GM08714 (cell line): Measurements from ENCODE around the gene SDHAF1.
"Not testable (repeated sequence)": the region's sequence is repeated elsewhere in the genome, so short reads cannot be mapped to it uniquely, and the experiment has no call there.

Experiments
- H3K4me3 ChIP-seq: fragments of 200-500 bp; sonication (Bioruptor generic); 2 replicates; pipeline ENCODE4 v1.5.1; 2014; ENCODE audit warnings: mild to moderate bottlenecking, low read length, inconsistent platforms
- ZNF274 ChIP-seq: IDR thresholded peaks from 2 replicates; pipeline ENCODE4 v1.6.1; 2012; ENCODE audit warnings: mild to moderate bottlenecking, low read depth, low read length

The SDHAF1 gene, protein sequence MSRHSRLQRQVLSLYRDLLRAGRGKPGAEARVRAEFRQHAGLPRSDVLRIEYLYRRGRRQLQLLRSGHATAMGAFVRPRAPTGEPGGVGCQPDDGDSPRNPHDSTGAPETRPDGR

GRCh38 chr19:35995048-35995993, at the start of gene SDHAF1:
Gene SDHAF1, plus strand, starts transcription at chr19:35995188. Its CDS starts 87 bp downstream, at chr19:35995275.
- H3K4me3 ChIP-seq: peak within 1 kb of the TSS; percentile 90
- TF ChIP-seq ZNF274: no peak

DNA sequence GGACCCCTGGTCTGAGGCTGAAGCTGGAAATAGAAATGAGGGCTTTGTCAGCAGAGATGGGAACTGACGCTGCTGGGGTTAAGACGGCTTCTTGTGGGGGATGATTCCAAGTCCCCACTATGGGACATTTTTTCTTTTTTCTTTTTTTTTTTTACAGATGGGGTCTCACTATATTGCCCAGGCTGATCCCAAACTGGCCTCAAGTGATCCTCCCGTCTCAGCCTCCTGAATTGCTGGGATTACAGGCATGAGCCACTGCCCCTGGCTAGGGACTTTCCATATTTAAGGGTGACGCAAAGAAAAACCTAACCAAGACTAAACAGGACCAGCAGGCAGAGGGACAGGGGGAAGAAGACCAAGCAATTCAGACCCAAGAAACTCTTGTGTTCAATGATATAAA, 48.8 kb upstream of the SDHAF1 start:
- no peak for TF ChIP-seq ZNF274
- no peak overlapping the region for H3K4me3 ChIP-seq

- H3K4me3 ChIP-seq: no peak overlapping the region
- TF ChIP-seq ZNF274: no peak
These were observed 45.9 kb upstream of the SDHAF1 start for GRCh38 chr19:35949131-35949530.

DNA sequence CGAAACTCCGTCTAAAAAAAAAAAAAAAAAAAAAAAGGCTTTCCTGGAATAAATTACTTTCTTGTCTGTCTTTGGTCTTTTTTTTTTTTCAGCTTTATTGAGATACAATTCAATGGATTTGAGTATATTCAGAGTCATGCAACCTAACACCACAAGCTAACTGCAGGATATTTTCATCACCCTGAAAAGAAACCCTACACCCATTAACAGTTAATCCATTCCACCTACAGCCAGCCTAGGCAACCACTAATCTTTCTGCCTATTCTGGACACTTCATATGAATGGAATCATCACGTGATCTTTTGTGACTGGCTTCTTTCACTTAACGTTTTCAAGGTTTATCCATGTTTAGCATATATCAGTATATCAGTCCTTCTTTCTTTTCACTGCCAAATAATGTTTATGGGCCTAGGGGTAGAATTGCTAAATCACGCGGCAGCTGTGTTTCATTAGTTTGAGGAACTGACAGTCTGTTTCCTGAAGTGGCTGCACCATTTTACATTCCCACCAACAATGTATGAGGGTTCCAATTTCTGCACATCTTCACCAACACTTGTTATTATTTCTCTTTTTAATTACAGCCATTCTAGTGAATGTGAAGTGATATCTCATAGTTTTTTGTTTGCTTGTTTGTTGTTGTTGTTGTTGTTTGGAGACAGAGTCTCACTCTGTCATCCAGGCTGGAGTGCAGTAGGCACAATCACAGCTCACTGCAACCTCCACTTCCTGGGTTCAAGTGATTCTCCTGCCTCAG, 38.9 kb upstream of the SDHAF1 start:
- TF ChIP-seq ZNF274: no peak
- H3K4me3 ChIP-seq: no peak overlapping the region

DNA sequence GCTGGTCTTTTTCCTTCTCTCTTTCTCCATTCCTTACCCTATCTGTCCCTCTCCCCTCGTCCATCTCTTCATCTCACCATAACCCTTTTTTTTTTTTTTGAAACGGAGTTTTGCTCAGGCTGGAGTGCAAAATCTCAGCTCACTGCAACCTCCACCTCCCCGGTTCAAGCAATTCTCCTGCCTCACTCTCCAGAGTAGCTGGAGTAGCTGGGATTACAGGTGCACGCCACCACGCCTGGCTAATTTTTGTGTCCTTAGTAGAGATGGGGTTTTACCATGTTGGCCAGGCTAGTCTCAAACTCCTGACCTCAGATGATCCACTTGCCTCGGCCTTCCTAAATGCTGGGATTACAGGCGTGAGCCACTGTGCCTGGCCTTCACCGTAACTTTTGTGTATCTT, 37.6 kb upstream of the SDHAF1 start:
- not testable (repeated sequence) for H3K4me3 ChIP-seq

DNA sequence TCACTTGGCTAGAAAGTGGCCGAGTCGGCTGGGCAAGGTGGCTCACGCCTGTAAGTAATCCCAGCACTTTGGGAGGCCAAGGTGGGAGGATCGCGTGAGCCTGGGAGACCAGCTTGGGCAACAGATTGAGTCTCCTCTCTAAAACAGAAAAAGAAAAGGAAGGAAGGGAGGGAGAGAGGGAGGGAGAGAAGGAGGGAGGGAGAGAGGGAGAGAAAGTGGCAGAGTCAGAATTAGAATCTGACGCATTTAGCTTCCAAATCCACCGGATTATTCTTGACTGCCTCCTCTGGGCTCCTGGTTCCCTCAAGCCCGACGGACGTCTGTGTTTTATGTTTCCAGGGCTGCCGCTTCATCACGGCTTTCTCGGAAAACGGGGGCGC, 36.3 kb upstream of the SDHAF1 start:
- no peak overlapping the region for H3K4me3 ChIP-seq
- no peak for TF ChIP-seq ZNF274

- no peak for TF ChIP-seq ZNF274
- no peak overlapping the region for H3K4me3 ChIP-seq
These were observed 35.7 kb upstream of the SDHAF1 start for GRCh38 chr19:35959040-35959967.

DNA sequence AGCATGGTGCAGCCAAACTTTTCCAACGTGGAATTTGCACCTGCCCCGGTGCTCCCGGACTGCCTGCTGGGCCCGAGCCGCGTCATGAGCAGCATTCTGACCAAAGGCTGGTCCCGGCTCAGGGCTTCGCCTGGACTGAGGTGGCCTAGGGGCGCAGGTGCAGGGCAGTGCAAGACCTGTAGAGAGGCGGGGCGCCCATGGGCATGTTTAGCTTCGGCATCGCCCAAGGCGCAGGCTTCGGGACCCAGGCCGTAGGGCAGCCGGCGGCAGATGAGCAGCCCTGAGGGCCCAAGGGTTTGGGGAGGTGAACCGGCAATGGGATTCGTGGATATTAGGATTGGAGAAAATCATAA, 35.0 kb upstream of the SDHAF1 start:
- no peak overlapping the region for H3K4me3 ChIP-seq
- TF ChIP-seq ZNF274: no peak

DNA sequence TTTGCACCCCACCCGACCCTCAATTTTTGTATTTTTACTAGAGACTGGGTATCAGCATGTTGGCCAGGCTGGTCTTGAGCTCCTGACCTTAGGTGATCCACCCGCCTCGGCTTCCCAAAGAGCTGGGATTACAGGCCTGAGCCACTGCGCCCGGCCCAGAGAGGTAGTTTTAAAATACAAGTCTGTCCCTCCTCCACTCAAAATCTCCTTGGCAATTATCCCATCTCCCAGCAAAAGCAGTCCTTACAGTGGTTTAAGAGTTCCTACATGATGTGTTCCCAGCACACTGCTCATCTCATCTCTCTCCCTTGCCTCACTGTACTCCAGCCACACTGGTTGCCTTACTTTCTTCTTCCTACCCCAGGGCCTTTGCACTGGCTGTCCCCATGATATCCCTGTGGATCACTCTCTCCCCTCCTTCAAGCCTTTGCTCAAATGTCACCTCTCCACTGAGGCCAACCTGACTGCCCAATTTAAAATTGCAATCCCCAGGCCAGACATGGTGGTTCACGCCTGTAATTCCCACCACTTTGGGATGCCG, 34.5 kb upstream of the SDHAF1 start:
- no peak overlapping the region for H3K4me3 ChIP-seq
- TF ChIP-seq ZNF274: no peak

DNA sequence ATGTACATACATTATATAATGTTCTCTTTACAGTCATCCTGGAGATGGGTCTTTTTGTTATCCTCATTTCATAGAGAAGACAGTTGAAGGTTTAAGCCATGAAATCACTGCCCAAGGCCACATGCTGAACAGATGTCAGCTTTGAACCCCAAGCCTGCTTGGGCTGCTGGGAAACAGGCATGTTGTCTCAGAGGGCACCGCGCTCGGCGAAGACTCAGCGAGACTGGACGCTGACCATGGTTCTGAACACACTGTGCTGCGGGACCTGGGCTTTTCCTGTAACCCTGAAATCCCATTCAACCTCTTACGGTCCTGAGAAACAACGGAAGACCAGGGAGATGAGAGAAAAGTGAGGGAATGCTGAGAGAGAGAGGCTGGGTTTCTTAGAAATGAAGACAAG, 31.5 kb upstream of the SDHAF1 start:
- TF ChIP-seq ZNF274: no peak
- H3K4me3 ChIP-seq: no peak overlapping the region

GRCh38 chr19:35966771-35967170, 28.2 kb upstream of the SDHAF1 start:
- no peak overlapping the region for H3K4me3 ChIP-seq
- no peak for TF ChIP-seq ZNF274

GRCh38 chr19:35973487-35973886, 21.5 kb upstream of the SDHAF1 start:
- TF ChIP-seq ZNF274: no peak
- no peak overlapping the region for H3K4me3 ChIP-seq

DNA sequence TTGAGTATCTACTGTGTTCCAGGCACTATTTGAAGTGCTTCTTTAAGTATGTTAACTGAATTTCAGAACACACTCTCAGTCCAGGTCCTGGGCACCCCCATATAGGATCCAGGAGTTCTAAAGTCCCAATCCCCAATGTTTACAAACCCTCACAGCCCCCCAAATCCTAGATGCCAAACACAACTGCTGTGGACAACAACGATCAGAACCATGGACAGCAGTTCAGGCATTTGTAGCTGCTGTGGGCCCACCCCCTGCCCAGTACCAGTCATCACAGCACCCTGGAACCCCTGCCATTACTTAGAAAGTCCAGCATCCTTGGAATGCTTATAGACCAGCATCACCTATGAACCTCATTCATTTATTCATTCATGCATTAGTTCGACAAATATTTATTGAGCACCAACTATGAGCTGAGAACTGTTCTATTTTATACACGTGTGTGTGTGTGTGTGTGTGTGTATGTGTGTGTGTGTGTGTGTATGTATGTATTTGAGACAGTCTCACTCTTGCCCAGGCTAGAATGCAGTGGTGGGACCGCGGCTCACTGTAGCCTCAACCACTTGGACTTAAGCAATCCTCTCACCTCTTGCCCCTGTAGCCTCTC, 19.3 kb upstream of the SDHAF1 start:
- TF ChIP-seq ZNF274: no peak
- no peak overlapping the region for H3K4me3 ChIP-seq
